Activated CD4-positive, alpha-beta T cell treated with anti-CD3 and anti-CD28 coated beads, Interleukin-2, amount 50 U/mL, for 1 hour (primary cell): ENCODE measurements around the gene PRICKLE3.

Experiments used
- DNase-seq: peaks from one replicate; pipeline ENCODE4 v3.0.0-alpha.2; 2020

PRICKLE3 gene

DNA sequence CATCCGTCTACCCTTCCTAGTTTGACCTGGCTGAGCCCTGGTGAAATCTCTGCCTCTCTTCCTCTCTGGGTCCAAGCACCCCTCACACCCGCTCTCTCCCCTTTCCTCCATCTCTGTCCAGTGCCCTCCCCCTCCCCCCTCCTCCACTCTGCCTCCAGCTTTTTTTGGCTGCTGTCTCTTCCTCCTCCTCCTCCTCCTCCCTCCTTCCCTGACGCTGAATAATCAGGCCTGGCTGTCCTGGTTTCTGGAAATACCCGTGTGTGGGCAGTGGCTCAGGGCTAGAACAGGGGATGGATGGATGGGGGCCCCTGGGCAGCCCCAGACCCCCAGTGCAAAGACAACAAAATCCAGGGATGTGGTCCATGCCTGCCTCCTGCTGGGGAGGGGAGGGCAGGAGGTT, 18.5 kb upstream of the PRICKLE3 start:
- no peak for DNase-seq

DNA sequence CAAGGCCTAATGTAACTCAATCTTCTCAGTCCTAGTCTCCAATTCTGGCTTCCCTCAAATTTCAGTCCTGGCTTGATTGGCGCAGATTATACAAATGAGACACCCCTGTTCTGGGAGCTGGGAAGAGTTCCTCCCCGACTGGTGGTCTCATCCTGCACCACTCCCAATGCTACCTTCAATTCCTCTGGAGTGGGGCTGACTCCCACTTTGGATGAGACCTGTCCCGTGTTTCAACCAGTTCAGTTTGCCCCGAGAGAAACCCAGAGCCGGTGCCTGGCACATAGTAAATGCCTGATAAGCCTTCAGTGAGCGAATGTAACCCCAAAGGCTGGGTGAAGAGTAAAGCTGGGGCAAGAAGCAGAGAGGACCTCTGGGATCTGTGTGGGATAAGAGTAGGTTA, 17.8 kb upstream of the PRICKLE3 start:
- no peak for DNase-seq

DNA sequence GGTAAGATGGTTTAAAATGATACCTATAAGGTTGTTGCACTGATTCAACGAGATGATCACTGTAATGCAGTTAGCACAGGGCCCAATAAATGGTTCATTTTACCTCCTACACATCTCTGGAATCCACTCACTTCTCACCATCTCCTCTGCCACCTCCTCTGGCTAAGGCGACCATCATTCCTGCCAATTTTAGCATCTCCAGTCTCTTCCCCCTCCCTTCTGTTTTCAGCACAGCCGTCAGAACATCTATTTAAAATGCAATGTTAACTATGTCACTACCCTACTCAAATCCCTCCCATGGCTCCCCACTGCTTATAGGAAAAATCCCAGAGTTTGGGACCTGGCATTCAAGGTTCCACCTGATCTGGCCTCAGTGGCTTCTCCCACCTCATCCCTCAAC, 17.4 kb upstream of the PRICKLE3 start:
- no peak for DNase-seq

DNA sequence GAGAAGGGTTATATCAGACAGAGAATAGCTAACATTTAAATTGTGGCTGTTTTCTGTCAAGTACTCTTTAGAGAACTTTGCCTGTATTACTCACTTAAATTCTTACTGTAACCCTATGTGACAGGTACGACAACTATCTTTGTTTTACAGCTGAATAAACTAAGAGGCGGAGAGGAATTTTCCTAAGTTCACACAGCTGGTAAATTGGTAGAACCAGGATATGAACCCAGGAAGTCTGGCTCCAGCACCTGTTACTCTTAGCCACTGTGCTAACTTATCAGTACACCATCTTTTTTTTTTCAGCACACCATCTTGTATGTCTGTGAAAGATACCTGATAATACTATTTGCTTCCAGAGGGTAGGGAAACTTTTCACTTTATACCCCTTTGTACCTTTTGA, 15.8 kb upstream of the PRICKLE3 start:
- DNase-seq: no peak

DNA sequence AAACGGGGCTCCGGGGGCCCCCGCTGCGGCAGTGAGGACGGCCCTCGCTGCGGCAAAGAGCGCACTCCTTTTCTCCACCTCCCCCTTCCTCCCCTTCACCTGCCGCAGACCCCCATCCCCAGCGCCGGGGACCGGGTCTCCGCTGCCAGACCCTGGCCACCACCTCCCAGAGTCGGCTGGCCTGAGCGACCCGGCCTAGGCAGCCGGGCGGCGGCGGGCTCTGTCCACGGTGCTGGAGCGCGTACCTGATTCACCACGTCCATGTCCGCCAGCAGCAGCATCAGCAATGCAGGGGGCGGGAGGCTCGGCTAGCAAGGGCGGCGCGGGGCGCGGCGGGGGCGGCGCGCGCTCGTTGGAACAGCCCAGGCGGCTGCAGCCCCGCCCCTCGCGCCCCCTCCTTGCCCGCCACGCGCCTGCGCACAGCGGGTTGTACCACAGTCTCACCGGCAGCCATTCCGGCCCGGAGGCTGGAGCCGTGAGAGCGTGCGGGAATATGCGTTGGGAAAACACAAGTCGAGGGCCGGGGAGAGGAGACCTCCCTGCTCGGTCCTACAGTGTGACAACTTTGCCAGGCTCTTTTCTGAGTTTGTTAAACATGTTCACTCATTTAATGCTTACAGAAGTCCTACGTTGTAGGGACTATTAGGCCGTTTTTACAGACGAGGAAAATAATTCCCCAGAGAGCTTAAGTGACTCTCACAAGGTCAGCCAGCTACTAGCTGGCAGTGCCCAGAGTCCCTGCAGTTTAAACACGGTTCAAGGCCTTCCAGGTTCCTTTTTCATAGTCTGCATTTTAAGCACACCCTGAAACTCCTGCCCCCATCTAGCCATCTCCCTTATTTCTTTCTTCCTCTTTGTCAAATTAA, 14.0 kb upstream of the PRICKLE3 start, which contains the start of gene SYP:
Gene SYP (minus strand): TSS at position 288 of the 866 bp plus-strand sequence. CDS start 7 bp downstream, at position 281.
- peak; percentile 84 for DNase-seq

DNA sequence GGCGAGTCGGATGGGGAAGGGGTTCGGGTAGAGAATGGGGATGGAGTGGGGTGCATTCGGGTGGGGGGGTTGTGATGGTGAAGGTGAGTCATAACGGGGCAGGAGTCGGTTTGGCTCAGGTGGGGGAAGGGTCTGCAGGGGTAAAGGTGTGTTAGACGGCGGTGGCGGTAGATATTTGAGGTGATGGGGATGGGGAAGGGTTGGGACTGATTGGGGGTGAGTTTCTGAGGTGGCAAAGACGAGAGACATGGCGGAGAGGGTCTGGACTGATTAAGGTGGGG, 13.1 kb upstream of the PRICKLE3 start:
- DNase-seq: no peak

DNA sequence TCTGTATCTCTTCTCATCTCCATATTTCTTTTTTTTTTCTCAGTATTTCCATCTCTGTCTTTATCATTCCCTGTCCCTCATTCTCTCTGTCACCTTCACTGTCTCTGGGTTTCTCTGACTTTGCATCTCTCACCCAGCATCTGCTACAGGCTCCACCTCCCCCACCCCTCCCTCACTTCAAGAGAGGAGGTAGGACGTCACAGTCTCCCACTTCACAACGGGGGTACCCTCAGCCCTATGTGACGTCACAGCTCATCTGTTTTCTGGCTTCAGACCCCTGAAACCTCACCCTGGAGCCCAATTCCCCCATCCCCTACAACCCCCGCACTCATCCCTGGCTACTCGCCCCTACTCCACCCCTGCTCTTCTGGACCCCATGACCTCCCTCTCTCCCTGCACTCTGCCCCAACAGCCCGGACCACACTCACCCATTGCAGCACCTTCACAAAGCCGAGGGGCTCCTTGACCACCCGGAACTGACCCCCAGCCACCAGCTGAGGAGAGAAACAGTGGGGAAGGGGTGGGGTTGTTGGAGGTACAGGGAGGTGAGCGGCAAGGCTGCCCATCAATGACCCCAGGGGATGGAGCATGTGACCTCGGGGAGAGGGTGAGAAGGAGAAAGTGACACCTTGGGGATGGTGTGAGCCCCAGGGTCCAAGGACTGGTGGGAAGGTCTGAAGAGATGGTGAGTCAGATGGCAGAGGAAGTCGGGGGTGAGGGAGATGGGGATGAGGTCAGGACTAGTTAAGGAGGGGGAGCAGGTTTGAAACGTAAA, 12.6 kb upstream of the PRICKLE3 start:
- DNase-seq: no peak

DNA sequence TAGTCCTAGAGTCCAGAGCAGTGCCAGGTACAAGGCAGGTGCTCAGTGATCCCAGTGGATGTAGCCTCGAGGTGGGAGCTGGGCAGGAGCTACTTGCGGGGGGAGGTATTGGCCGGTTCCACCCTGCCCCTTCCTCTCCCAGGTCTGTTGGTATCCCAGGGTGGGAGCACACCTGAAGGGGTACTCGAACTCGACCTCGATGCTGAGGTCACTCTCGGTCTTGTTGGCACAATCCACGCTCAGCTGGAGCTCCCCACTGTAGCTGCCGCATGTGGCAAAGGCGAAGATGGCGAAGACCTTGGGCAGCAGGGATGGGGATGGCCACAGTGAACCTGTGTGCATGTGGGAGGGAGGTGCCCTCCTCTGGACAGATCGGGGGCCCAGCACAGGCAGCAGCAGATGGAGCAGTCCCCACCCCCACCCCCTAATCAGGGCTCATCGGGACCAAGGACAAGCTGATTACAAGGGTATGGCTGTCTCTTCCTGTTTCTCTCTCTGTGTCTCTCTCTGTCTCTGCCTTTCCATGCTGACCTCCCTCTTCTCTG, 11.4 kb upstream of the PRICKLE3 start:
- no peak for DNase-seq

DNA sequence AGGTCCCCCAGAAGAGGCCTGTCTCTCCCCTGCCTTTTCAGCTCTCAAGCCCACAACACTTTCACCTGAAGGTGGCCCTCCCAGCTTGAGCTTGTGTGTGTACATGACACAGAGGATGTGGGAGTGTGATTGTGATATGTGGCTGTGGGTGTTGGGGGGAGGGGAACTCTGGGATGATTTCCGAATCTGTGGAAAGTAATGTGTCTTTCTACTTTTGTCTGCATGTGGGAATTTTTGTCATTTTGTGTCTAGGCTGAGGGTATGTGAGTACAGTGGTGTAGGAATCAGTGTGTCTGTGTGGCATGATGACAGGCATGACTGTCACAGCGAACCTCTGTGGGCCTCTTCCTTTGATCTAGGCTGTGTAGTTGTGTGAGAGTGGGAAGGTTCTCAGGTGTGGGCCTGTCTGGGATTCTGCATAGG, 7.4 kb upstream of the PRICKLE3 start:
- no peak for DNase-seq

DNA sequence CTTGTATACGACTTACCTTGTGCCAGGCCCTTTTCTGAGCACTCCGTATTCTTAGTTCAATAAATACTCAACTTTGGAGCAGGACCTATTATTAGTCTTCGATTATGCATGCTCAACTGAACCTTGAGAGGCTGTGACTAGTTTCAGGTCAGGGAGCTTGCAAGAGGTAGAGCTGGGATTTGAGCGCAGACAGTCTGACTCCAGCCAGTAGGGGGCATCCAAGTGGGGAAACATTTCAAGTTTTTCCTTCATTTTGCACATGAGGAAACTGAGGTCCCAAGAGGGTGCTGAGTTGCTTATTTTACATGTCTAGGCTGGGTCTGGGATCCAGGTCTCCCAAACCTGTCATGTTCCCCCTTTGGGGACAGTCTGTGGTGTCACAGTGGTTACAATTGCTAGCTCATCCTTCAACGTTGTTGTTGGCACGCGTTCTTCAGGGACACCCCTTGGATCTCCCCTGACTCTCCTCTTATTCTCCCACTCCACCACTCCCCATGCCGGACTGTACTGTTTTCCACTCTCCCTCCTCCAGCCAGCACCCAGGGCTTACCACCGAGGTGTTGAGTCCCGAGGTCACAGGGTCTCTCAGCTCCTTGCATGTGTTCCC, 6.7 kb upstream of the PRICKLE3 start:
- DNase-seq: no peak

DNA sequence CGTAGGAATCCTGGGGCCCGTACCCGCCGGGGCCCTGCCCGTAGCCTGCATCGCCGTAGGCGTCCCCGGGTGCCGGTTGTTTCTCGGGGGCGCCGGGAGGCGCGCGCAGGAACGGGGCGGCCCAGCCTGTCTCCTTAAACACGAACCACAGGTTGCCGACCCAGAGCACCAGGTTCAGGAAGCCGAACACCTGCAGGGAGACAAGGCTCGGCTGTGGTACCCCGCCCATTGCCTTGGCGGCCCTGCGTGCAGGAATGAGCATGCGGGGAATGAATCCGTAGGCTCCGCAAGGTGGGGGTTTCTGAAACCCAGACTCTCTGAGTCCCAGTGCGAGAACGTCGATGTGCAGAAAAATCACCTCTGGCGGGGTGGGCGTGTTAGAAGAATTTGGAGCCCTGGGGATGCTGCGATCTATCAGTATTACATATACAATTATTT, 5.4 kb upstream of the PRICKLE3 start:
- DNase-seq: no peak

DNA sequence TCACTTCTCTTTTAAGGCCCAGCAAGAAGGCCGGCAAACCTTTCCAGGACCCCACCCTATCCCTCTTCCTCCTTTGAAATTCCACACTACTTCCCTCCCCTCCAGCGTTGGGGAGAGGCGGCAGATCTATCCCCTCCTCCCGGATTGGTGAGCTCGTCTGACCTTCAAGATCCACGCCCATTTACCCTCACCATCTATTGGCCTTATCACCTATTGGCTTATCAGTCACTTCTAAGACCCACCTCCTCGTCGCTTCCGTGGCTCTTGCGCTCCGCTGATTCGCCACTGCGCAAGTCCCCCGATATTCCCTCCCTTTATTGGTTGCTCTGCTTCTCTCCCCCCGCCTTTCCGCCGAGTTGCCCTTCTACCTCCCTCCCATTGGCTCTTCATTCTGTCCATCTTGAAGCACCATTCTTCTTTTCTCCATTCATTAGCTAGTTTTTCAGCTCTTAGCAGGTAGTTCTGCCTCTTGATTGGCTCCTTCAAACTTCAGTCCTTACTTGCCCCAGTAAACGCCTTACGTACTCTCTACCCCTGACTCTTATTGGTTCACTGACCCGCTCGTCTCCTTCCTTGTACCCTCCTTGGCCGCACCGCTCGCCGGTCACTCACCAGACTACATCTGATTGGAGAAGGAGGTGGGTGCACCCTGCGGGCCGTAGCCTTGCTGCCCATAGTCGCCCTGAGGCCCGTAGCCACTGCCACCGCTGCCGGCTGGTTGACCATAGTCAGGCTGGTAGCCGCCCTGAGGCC, 4.8 kb upstream of the PRICKLE3 start:
- peak; percentile 72 for DNase-seq

DNA sequence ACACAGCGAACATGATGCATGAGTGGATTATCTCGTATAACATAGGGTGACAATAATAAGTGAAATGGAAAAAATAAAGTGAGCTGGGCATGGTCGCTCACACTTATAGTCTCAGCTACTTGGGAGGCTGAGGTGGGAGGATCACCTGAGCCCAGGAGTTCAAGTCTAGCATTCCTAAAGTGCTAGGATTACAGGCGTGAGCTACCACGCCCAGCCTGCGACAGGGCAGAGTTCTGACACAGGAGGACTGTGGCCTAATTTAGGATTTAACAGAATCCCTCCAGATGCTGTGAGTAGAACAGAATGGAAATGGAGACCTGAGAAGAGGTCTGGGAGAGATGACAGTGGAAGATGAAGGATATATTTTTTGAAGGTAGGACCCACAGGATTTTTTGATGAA, 3.4 kb upstream of the PRICKLE3 start:
- DNase-seq: no peak

DNA sequence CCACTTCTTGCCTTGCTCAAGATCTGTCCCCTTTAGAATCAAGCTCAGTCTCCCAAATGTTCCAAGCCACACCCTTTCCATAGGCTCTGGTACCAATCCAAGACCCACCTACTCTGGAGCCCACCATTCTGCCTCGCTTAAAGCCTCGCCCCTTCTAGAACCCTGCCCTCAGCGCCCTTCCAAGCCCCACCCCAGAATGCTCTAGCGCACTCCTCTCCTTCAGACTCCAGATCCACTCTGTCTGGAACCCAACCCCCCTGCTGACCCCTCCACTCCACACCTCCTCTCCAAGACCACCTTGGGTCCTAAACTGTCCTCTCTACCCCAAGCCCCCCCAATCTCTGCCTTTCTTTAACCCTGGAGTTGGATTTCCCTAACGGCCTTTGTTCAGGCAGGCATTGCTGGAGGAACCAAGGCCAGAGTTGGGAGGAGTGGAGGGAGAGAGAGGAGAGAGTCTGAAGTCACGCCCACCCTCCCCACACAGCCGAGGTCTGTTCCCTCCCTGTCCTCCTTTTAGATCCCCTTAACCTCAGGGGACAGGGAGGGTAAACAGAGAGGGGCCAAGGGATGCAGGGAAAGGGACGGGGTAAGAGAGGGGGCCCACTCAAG, 2.4 kb upstream of the PRICKLE3 start:
- no peak for DNase-seq

DNA sequence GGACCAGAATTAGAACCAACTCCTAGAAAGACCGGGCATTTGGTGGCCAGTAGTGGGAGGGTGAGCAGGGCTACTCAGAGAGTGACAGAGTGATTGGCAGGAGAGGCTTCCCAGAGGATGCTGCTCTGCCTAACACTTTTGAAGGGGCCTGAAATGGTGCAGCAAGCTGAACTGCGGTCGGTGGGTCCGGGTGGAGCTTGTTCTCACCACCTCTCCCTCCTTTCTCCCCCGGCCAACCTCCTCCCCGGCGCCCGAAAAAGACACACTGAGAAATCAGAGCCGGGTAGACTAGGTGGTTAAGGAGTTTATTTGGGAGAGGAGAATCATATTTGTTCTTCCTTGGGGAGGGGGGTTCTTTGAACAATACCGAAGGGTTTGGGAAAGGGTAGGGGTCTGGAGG, 1.4 kb upstream of the PRICKLE3 start:
- DNase-seq: no peak

DNA sequence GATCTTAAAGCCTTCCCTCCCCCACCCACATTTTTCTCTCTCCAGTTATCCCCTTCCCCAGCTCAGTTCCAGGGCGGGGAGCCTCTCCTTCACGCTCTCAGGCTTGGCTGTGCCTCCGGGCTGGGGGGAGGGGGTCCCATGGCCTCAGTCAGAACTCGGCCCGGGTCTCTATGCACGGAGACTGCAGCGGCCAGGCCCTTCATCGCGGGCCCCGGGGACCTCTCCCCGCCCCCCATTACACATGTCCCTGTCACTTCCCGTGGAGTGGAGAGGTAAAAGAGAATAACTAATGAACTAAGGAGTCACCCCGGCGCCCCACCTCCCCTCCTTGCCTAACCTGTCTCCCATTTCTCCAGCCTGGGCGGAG, 838 bp upstream of the PRICKLE3 start:
- no peak for DNase-seq

DNA sequence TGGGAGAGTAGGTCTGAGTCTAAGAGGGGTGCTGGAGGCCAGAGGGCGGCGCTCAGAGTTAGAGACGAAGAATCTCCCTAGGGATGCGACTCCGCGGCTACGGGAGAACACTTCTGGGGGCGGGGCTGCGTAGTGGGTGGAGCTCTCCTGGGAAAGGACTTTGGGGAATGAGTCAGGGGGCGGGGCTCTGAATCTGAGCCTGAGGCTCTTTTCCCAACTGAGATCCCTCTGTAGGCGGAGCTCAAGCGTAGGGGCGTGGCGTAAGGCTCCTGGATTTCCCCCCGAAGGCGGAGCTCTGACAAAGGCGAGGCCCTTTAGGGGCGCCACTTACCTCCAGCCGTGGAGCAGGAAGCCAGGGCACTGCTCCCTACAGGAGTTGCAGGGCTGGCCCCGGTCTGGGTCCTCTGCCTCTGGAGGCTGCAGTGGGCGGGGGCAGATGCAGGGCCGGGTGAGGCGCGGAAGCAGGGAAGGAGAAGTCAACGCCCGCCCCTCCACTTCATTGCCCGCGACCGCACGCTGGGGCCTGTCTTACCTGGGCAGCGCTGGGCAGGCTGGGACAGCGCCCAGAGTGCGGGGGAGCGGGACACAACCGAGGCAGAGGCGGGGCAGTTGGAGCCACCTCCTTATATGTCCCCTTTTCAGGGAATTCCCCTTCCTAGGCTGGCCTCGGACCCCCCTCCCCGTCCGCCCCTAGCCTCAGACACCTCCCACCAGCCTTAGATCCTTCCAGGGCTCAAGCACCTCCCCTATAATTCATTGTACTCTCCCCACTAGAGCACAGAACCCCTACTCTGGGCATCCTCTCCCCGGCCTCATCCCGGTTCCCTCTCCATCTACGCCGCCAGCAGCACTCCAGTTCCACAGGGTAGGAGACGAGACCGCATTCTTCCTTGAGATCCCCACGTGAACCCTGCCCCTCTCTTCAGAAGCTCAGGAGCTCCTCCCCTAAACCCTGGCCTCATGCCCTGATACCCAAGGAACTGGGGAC, 1.6 kb downstream of the PRICKLE3 start:
- no peak for DNase-seq

DNA sequence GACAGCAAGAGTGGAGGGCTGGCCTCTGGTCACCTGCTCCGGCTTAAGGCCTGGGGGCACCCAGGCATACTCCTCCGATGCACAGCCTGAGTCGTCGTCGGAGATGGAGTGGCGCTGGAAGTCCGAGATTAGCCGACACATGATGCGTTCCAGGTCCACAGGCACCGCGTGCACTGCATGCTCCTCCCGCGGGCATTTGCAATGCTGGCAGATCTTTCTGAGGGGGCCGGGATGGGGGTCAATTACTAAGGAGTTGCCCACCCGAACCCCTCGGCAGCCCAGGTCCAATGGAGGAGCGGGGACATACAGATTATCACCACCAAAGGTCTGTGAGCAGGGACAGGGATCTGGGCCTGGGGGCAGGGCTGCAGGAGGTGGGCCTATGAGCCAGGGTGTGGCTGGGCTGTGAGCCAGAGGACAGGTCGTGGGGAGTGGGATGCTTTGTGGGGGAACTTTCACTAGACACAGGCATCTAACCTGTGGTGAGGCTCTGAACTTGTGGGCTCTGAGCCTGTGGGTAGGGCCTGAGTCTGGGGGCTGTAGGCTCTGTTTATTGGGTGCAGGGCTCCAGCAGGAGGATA, 2.4 kb downstream of the PRICKLE3 start:
- no peak for DNase-seq

DNA sequence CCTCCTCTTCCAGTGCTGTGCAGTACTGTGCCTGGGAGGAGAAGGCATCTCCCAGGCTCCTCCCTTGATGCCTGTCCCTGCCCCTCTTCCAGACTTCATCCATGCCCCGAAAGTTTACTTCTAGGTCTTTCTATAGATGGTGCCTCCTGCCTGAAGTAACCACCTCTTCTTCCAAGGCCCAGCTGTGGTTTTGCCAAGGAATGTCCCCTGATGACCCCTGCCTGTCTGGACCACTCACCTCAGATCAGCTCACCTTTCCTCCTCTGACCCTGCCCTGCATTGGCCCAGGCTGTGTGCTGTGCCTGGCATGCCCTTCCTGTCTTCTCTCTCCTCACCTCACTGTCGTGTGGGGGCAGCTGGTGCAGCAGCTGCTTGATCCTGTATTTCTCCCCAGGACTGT, 6.8 kb downstream of the PRICKLE3 start:
- no peak for DNase-seq

DNA sequence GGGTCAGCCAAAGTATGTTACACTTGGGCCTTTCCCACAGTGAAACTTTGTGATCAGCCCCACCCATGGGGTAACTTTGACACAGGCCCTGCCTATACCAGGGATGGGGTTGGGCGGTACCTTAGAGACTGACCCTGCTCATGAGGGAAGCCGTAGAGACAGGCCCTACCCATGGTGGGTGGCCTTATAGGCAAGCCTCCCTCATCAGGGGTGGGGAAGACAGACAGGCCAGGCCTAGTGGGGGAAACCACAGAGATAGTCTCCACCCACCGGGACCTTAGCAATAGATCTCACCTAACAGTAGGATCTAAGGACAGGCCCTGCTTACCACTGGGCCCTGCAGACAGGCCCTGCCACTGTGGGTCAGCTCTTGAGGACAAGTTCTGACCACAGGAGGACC, 7.6 kb downstream of the PRICKLE3 start:
- DNase-seq: no peak
